Neural crest cell (in vitro differentiated cells): ENCODE data around the gene GJB3. TPM values are rescaled to one million over a fixed set of nuclear protein-coding genes. Genes with fewer than 3 reads are reported as not detected.
A peak's percentile ranks its signal among the peaks of the same experiment; 100 is the strongest.

Experiments
- DNase-seq: peaks from one replicate; pipeline ENCODE4 v3.0.0; 2021; ENCODE audit warnings: low read depth, mixed read lengths, low spot score
- H3K27ac Mint-ChIP-seq: one replicate; pipeline ENCODE4 v1.8.0; 2021; ENCODE audit warnings: mild to moderate bottlenecking, mixed read lengths; ENCODE audit not compliant: unreplicated experiment
- H3K27me3 Mint-ChIP-seq: 2 replicates; pipeline ENCODE4 v1.8.0; 2021; ENCODE audit warnings: low read depth, mild to moderate bottlenecking, mixed read lengths
- H3K36me3 Mint-ChIP-seq: 2 replicates; pipeline ENCODE4 v1.8.0; 2021; ENCODE audit warnings: low read depth, mild to moderate bottlenecking, mixed read lengths
- H3K4me1 Mint-ChIP-seq: 2 replicates; pipeline ENCODE4 v1.8.0; 2021; ENCODE audit warnings: mixed read lengths
- H3K4me3 Mint-ChIP-seq: one replicate; pipeline ENCODE4 v1.8.0; 2021; ENCODE audit warnings: mild to moderate bottlenecking, mixed read lengths
- H3K9me3 Mint-ChIP-seq: 2 replicates; pipeline ENCODE4 v1.8.0; 2021; ENCODE audit warnings: mixed read lengths
- CTCF ChIP-seq: fragments of 200-600 bp; sonication (generic); conservative IDR thresholded peaks from 2 replicates; pipeline ENCODE4 v1.5.0; 2021; ENCODE audit warnings: antibody characterized with exemption, mild to moderate bottlenecking
- total RNA-seq: library from RNA; stranded (reverse); gene quantifications from 2 replicates; pipeline ENCODE4 v1.2.1, GENCODE V29; 2021

GJB3 gene
- total RNA-seq, 1 donor from 2014 or later: not detected

GRCh38 chr1:34829250-34829649, 48.2 kb downstream of the GJB3 start:
- no peaks in the 10 kb centered on the region for H3K36me3 Mint-ChIP-seq
- H3K27me3 Mint-ChIP-seq: no peaks in the 10 kb centered on the region
- no peak for DNase-seq

GRCh38 chr1:34831721-34832246, 50.8 kb downstream of the GJB3 start:
- Mint-ChIP-seq H3K9me3 (no peaks in the 10 kb centered on the region), H3K27ac (peak overlapping the region; percentile 88)

More at GRCh38 chr1:34829250-34829649, 48.2 kb downstream of the GJB3 start:
- Mint-ChIP-seq H3K9me3 (no peaks in the 10 kb centered on the region), H3K27ac (no peak overlapping the region), H3K4me3 (no peak overlapping the region), H3K4me1 (peaks cover 41% of the 10 kb centered on the region)
- no peak for TF ChIP-seq CTCF

GRCh38 chr1:34833711-34834110, 52.7 kb downstream of the GJB3 start:
- no peak for TF ChIP-seq CTCF
- no peak overlapping the region for H3K4me3 Mint-ChIP-seq
- no peaks in the 10 kb centered on the region for H3K9me3 Mint-ChIP-seq

More at GRCh38 chr1:34831721-34832246, 50.8 kb downstream of the GJB3 start:
- no peak for TF ChIP-seq CTCF
- no peaks in the 10 kb centered on the region for H3K36me3 Mint-ChIP-seq
- no peak overlapping the region for H3K4me3 Mint-ChIP-seq
- DNase-seq: no peak
- H3K27me3 Mint-ChIP-seq: no peaks in the 10 kb centered on the region
- H3K4me1 Mint-ChIP-seq: peaks cover 46% of the 10 kb centered on the region

More at GRCh38 chr1:34833711-34834110, 52.7 kb downstream of the GJB3 start:
- peaks cover 47% of the 10 kb centered on the region for H3K4me1 Mint-ChIP-seq
- no peak overlapping the region for H3K27ac Mint-ChIP-seq
- no peaks in the 10 kb centered on the region for H3K36me3 Mint-ChIP-seq
- no peaks in the 10 kb centered on the region for H3K27me3 Mint-ChIP-seq
- DNase-seq: no peak

Other genes starting within 250 kb of the GJB3 start
- not detected in 2 replicates for gene GJB5, start 26.2 kb upstream of the GJB3 start, total RNA-seq
- gene GJB4, start 21.5 kb upstream of the GJB3 start, total RNA-seq: not detected in 2 replicates
- gene GJA4, start 11.8 kb downstream of the GJB3 start, total RNA-seq: 20.2 and 22.3 TPM in 2 replicates
- gene SMIM12, start 78.5 kb downstream of the GJB3 start, total RNA-seq: 43.2 and 45.4 TPM in 2 replicates
- 4.7 and 5.0 TPM in 2 replicates for gene DLGAP3, start 148.4 kb downstream of the GJB3 start, total RNA-seq
- 3.6 and 3.9 TPM in 2 replicates for gene TMEM35B, start 204.1 kb downstream of the GJB3 start, total RNA-seq